IMR-90 (cell line): ENCODE results near the gene SDF2L1. TPM values are rescaled to one million over a fixed set of nuclear protein-coding genes. Genes with fewer than 3 reads are reported as not detected.

ENCODE experiments used
- ATAC-seq: fragments of 200-7000 bp; cut with Tn5 transposase; 2 replicates; pipeline ENCODE4 v1.9.1; 2020; ENCODE audit warnings: low read depth, mild to moderate bottlenecking, moderate library complexity
- BruUV-seq: library from RNA; stranded (reverse); fragments of 400-500 nt; replicated peaks from 2 replicates; lab custom pipeline; 2021; lab: Mats Ljungman, UMichigan
- CTCF ChIA-PET: fragments of 300-600 bp; formaldehyde crosslinking; extraction: SDS; loops from one replicate; lab custom pipeline; 2021; ENCODE audit warnings: antibody characterized with exemption; lab: Yijun Ruan, JAX
- POLR2A ChIA-PET: fragments of 300-600 bp; sonication (Branson Sonifier 250); formaldehyde crosslinking; loops from one replicate; lab custom pipeline; 2022; ENCODE audit warnings: antibody characterized with exemption; ENCODE audit not compliant: unreplicated experiment; lab: Charles Lee
- DNase-seq: peaks from one replicate; pipeline ENCODE4 v3.0.0; 2013
- H2AFZ ChIP-seq: replicated peaks from 2 replicates; pipeline ENCODE3; 2013; ENCODE audit warnings: low read length, mild to moderate bottlenecking; ENCODE audit not compliant: poor library complexity
- H2AK5ac ChIP-seq: 2 replicates; pipeline ENCODE4 v1.6.1; 2013; ENCODE audit warnings: low read depth, low read length, inconsistent platforms
- H2AK9ac ChIP-seq: replicated peaks from 2 replicates; pipeline ENCODE3; 2013; ENCODE audit warnings: mild to moderate bottlenecking, low read depth, low read length, moderate library complexity; ENCODE audit not compliant: poor library complexity
- H2BK120ac ChIP-seq: 2 replicates; pipeline ENCODE4 v1.6.1; 2013; ENCODE audit warnings: low read depth, low read length, inconsistent platforms
- H2BK15ac ChIP-seq: 3 replicates; pipeline ENCODE4 v1.6.1; 2013; ENCODE audit warnings: low read depth, low read length, inconsistent platforms
- H2BK20ac ChIP-seq: 2 replicates; pipeline ENCODE4 v1.6.1; 2013; ENCODE audit warnings: low read depth, mild to moderate bottlenecking, inconsistent platforms, low read length, moderate library complexity
- H2BK5ac ChIP-seq: 2 replicates; pipeline ENCODE4 v1.6.1; 2013; ENCODE audit warnings: mild to moderate bottlenecking, low read depth, low read length, inconsistent platforms; ENCODE audit not compliant: poor library complexity, severe bottlenecking
- H3K14ac ChIP-seq: replicated peaks from 2 replicates; pipeline ENCODE4 v1.6.1; 2013; ENCODE audit warnings: low read depth, low read length, inconsistent platforms
- H3K18ac ChIP-seq: 2 replicates; pipeline ENCODE4 v1.6.1; 2013; ENCODE audit warnings: low read depth, low read length, control low read depth
- H3K23ac ChIP-seq: 2 replicates; pipeline ENCODE4 v1.6.1; 2013; ENCODE audit warnings: low read depth, low read length, inconsistent platforms
- H3K27ac ChIP-seq: 2 replicates; pipeline ENCODE4 v1.5.1; 2013; ENCODE audit warnings: mild to moderate bottlenecking, control low read depth, low read length; ENCODE audit not compliant: insufficient read depth
- H3K27me3 ChIP-seq: 2 replicates; pipeline ENCODE4 v1.6.1; 2013; ENCODE audit warnings: low read length; ENCODE audit not compliant: control insufficient read depth, insufficient read depth
- H3K36me3 ChIP-seq: 2 replicates; pipeline ENCODE4 v1.6.1; 2013; ENCODE audit warnings: low read length, mixed read lengths; ENCODE audit not compliant: control insufficient read depth, insufficient read depth
- H3K4ac ChIP-seq: 2 replicates; pipeline ENCODE4 v1.6.1; 2013; ENCODE audit warnings: low read depth, low read length, inconsistent platforms
- H3K4me1 ChIP-seq: 2 replicates; pipeline ENCODE4 v1.6.1; 2013; ENCODE audit warnings: low read length, mixed read lengths; ENCODE audit not compliant: control insufficient read depth, insufficient read depth
- H3K4me2 ChIP-seq: 2 replicates; pipeline ENCODE4 v1.6.1; 2013; ENCODE audit warnings: low read depth, mild to moderate bottlenecking, control low read depth, low read length, moderate library complexity
- H3K4me3 ChIP-seq: 2 replicates; pipeline ENCODE4 v1.5.1; 2013; ENCODE audit warnings: low read depth, mild to moderate bottlenecking, control low read depth, low read length, moderate library complexity; ENCODE audit not compliant: insufficient read depth
- H3K56ac ChIP-seq: 2 replicates; pipeline ENCODE4 v1.6.1; 2013; ENCODE audit warnings: low read length, inconsistent platforms; ENCODE audit not compliant: insufficient read depth; ENCODE audit errors: extremely low read depth
- H3K79me1 ChIP-seq, 2 experiments: 2 replicates each; pipeline ENCODE4 v1.6.1; 2013; ENCODE audit warnings: low read length in 2 of 2, inconsistent platforms in 1 of 2, low read depth in 1 of 2
- H3K9ac ChIP-seq: 2 replicates; pipeline ENCODE4 v1.6.1; 2013; ENCODE audit warnings: low read depth, low read length, control low read depth
- H3K9me1 ChIP-seq: 2 replicates; pipeline ENCODE4 v1.6.1; 2013; ENCODE audit warnings: low read length, inconsistent platforms; ENCODE audit not compliant: insufficient read depth
- H3K9me3 ChIP-seq: 2 replicates; pipeline ENCODE4 v1.6.1; 2013; ENCODE audit warnings: low read length; ENCODE audit not compliant: control insufficient read depth, insufficient read depth
- H4K20me1 ChIP-seq: 2 replicates; pipeline ENCODE4 v1.6.1; 2013; ENCODE audit warnings: low read length, inconsistent platforms; ENCODE audit not compliant: insufficient read depth
- H4K5ac ChIP-seq: 2 replicates; pipeline ENCODE4 v1.6.1; 2013; ENCODE audit warnings: mild to moderate bottlenecking, low read depth, low read length, control low read depth
- H4K8ac ChIP-seq, 2 experiments: 2 replicates each; pipeline ENCODE4 v1.6.1; 2013; ENCODE audit warnings: low read depth in 2 of 2, low read length in 2 of 2, control low read depth in 1 of 2, inconsistent platforms in 1 of 2
- H4K91ac ChIP-seq: 2 replicates; pipeline ENCODE4 v1.6.1; 2013; ENCODE audit warnings: low read depth, low read length, inconsistent platforms; ENCODE audit not compliant: insufficient read depth
- BHLHE40 ChIP-seq: fragments of 150-350 bp; IDR thresholded peaks from 2 replicates; pipeline ENCODE4 v1.6.1; 2016; ENCODE audit warnings: mild to moderate bottlenecking, low read depth, low read length
- CEBPB ChIP-seq: IDR thresholded peaks from 2 replicates; pipeline ENCODE4 v1.6.1; 2012; ENCODE audit warnings: low read depth, low read length, improper control_type of control experiment
- CHD1 ChIP-seq: IDR thresholded peaks from 2 replicates; pipeline ENCODE4 v1.6.1; 2012; ENCODE audit warnings: low read depth, low read length, improper control_type of control experiment
- FOS ChIP-seq: fragments of 150-350 bp; IDR thresholded peaks from 2 replicates; pipeline ENCODE4 v1.6.1; 2016; ENCODE audit warnings: low read depth, low read length
- MAFK ChIP-seq: IDR thresholded peaks from 2 replicates; pipeline ENCODE4 v1.6.1; 2012; ENCODE audit warnings: low read depth, low read length, improper control_type of control experiment
- POLR2A ChIP-seq: IDR thresholded peaks from 2 replicates; pipeline ENCODE4 v1.6.1; 2012; ENCODE audit warnings: mild to moderate bottlenecking, low read depth, low read length
- RAD21 ChIP-seq: IDR thresholded peaks from 2 replicates; pipeline ENCODE4 v1.6.1; 2012; ENCODE audit warnings: low read length, improper control_type of control experiment
- RFX5 ChIP-seq: IDR thresholded peaks from 2 replicates; pipeline ENCODE4 v1.8.0; 2012; ENCODE audit warnings: low read depth, mild to moderate bottlenecking, low read length, moderate library complexity
- USF2 ChIP-seq: fragments of 150-350 bp; IDR thresholded peaks from 2 replicates; pipeline ENCODE4 v1.6.1; 2017; ENCODE audit warnings: mild to moderate bottlenecking, antibody characterized with exemption, low read length, low read depth
- WGBS, 2 experiments: methylation state at CpG; one replicate each; pipeline versions ENCODE4 v1.1.5 to v1.1.7; 2013; ENCODE audit warnings: missing lambda C conversion rate in 2 of 2; ENCODE audit not compliant: insufficient read length in 1 of 2; ENCODE audit errors: extremely low coverage in 2 of 2; 5-methylcytosine and 5-hydroxymethylcytosine counted together
- dilution Hi-C: fragments of 300-500 bp; cut with HindIII; formaldehyde crosslinking; loops from one replicate; pipeline ENCODE4 v1.14.3; 2018; ENCODE audit warnings: low sequenced_read_pairs; ENCODE audit not compliant: unreplicated experiment
- in situ Hi-C: fragments of 300-500 bp; cut with MboI; formaldehyde crosslinking; loops from 3 replicates; pipeline ENCODE4 v1.14.3; 2019; ENCODE audit warnings: low sequenced_read_pairs, inconsistent platforms, mixed read lengths
- intact Hi-C: fragments of 100-400 bp; cut with micrococcal nuclease; formaldehyde crosslinking; loops from 2 replicates; pipeline ENCODE4 v1.10.0; 2022
- polyA plus RNA-seq, 3 experiments: library from polyadenylated mRNA; depleted of rRNA; stranded (reverse); fragments of >200 nt; gene quantifications; 2 replicates each; pipeline ENCODE4 v1.2.3, GENCODE V29; 2012; ENCODE audit warnings: low replicate concordance in 1 of 3
- total RNA-seq: library from RNA; depleted of rRNA; stranded (reverse); fragments of >200 nt; gene quantifications from 2 replicates; pipeline ENCODE4 v1.2.3, GENCODE V29; 2012

SDF2L1 gene
- total and polyA plus RNA-seq, 2 of the 4 experiments (the other 2 are of a cell fraction): 18.8 to 51.1 TPM

- no peak for TF ChIP-seq FOS
Observed at GRCh38 chr22:21624120-21624879, 17.8 kb upstream of the SDF2L1 start (continued).

DNA sequence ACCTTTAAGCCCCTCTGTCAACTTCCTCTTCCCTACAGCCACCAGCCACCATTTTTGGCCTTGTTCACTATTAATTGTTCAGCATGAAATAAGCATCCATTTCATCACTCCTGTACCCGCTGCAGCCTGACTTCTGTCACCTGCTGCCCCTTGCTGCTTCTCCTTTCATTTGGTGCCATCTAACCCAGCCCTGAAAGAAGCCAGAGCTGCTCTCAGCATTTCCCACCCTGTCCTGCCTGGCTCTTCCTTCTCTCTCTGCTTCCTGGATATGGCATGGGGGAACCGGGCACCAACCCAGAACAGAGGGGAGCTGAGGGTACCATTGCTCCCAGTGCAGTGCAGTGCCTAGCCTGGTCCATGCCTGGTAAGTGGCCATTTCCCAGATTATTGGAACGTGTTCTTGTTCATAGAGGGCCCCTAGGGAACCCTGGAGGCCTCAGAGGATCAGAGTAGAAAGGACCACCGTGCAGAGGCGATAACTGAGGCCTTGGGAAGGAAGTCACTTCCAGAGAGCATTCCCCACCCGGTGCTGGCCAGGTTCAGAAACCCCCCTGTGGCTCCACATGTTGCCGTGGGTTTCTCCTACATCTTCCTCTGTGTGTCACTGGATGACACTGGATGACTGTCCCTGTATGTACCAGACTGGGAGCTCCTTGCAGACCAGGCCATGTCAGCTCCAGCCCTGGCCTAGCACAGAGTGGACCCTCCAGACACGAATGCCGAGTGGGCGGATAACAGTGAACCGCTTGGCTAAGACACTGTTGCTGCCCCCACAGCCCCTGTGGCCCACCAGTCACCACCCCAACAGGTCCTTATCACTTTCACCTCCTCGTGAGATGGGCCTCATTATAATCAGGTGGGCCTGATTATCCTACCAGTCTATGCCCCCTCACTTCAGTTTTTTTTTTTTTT, 17.0 kb upstream of the SDF2L1 start:
- H2BK5ac ChIP-seq: no peak overlapping the region
- no peak overlapping the region for H3K4ac ChIP-seq
- no peak overlapping the region for H3K56ac ChIP-seq
- CTCF ChIA-PET: interaction anchor here (1.2 kb wide), 1 partner anchor 18 kb away, joined by 4 read pairs; no protein-coding TSS in a partner anchor
- H3K18ac ChIP-seq: no peak overlapping the region
- H2BK20ac ChIP-seq: no peak overlapping the region
- peaks cover 23% of the 10 kb centered on the region for H3K36me3 ChIP-seq
- H3K14ac ChIP-seq: no peak overlapping the region
- TF ChIP-seq RAD21: no peak
- no peak for TF ChIP-seq CHD1
- no peak for TF ChIP-seq USF2
- TF ChIP-seq CEBPB: no peak
- TF ChIP-seq BHLHE40: no peak
- TF ChIP-seq RFX5: no peak
- TF ChIP-seq MAFK: no peak
- TF ChIP-seq POLR2A: no peak
- H3K27me3 ChIP-seq: no peaks in the 10 kb centered on the region
- H4K8ac ChIP-seq: no peak overlapping the region
- peaks cover 72% of the 10 kb centered on the region for H4K20me1 ChIP-seq
- H4K5ac ChIP-seq: no peak overlapping the region
- intact Hi-C loops (no loop called here), dilution Hi-C loops (no loop called here), in situ Hi-C loops (no loop called here)
- H2AFZ ChIP-seq: no peak overlapping the region
- H3K9ac ChIP-seq: no peak overlapping the region
- H3K23ac ChIP-seq: no peak overlapping the region
- BruUV-seq: no TSS peak
- 96% methylated on average over 6 of the region's 12 CpGs; no CpG with 5 or more reads in 1 of the 2 experiments for WGBS, 2 experiments
- no peak overlapping the region for H3K4me3 ChIP-seq
- no peak for DNase-seq
- peaks cover 25 to 89% of the 10 kb centered on the region in 2 experiments for H3K79me1 ChIP-seq
- peak overlapping the region; percentile 33 for H2AK9ac ChIP-seq
- H3K9me1 ChIP-seq: peaks cover 15% of the 10 kb centered on the region
- H2AK5ac ChIP-seq: no peak overlapping the region
- H3K4me2 ChIP-seq: no peak overlapping the region
- H4K91ac ChIP-seq: no peak overlapping the region
- H3K4me1 ChIP-seq: peaks cover 11% of the 10 kb centered on the region
- H2BK15ac ChIP-seq: no peak overlapping the region
- no peak for ATAC-seq
- POLR2A ChIA-PET: no interaction called here
- no peak overlapping the region for H2BK120ac ChIP-seq
- H3K9me3 ChIP-seq: no peaks in the 10 kb centered on the region
- no peak overlapping the region for H3K27ac ChIP-seq
